EH (cell line): ENCODE data around the gene IDE.
A peak's percentile ranks its signal among the peaks of the same experiment; 100 is the strongest.
"Not testable (repeated sequence)": the region's sequence is repeated elsewhere in the genome, so short reads cannot be mapped to it uniquely, and the experiment has no call there.

Experiments used
- DNase-seq: peaks from one replicate; pipeline ENCODE4 v3.0.0-alpha.2; 2015; ENCODE audit warnings: low read depth

The IDE gene

DNA sequence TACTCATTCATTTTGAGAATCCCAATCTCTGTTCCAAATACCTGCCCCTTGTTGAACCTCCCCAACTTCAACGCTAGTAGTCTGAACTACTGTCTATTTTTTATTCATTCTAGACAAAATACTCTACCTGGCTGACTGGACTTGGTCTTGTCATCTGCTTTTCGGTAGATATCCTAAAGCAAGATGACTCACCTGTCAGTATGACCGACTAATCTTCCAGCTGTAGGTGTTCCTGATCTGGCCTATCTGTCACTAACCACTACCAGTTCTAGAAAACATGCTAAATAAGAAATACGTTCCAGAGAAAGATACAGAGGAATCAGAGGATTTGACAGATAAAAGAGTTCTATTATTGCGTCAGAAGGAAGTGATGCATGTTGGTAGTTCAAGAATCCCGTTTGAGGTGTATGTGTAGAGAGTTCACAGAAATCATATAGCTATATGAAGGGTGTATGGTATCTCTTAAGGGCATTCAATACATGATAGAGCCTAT, 81.1 kb downstream of the IDE start:
- DNase-seq = no peak

DNA sequence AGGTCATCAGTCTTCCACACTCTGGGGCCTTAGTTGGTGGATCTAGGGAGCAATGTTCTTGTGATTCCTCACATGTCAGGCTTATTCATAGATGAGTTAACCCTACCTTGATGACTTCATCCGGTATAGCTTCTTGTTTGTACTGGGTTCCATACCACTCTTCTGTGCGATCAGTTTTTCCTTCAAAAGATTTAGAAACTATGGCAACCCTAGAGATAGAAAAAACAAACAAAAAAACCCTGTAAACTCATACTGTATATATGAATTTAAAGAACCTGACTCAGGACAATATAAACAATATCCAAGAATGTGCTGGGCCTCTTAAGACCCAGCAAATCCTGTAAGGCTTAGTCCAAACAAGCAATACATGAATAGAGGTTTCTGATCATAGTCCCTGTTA, 83.5 kb downstream of the IDE start:
- peak; percentile 8 for DNase-seq

DNA sequence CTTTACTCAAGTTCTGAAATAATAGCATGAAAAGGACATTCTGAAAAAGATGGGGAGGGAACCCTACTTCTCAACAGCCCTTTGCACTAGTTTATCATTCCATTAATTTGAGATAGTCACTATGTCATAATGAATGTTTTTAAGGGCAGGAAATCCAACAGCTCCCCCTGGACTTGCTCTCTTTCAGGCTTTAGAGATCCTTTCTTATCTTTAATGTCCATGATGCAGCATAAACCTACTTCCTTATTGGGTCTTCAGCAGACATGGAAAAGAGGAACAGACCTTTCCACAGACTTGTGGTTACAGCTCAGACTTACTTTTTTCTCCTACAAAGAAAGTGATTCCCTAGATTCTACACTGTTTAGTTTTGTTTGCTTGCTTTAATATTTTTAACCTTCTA, 87.3 kb downstream of the IDE start:
- peak; percentile 15 for DNase-seq

DNA sequence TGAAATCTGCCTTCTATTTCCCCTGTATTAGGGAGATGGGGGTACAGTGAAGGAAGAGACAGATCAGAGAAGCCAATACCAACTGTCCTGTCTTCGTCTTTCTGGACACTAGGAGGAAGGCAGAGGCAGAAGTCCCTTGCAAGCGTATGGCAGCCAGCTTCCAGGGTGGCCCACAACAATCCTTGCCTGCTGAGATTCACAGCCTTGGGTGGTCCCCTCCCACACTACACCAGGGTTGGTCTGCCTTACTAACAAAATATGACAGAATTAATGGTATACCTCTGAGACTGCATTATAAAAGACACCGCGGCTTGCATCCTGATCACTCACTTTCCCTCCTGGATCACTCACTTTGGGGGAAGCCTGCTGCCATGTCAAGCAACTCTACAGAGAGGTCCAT, 90.4 kb downstream of the IDE start:
- no peak for DNase-seq

- no peak for DNase-seq
These were observed 93.5 kb downstream of the IDE start for GRCh38 chr10:92480413-92480812.

DNA sequence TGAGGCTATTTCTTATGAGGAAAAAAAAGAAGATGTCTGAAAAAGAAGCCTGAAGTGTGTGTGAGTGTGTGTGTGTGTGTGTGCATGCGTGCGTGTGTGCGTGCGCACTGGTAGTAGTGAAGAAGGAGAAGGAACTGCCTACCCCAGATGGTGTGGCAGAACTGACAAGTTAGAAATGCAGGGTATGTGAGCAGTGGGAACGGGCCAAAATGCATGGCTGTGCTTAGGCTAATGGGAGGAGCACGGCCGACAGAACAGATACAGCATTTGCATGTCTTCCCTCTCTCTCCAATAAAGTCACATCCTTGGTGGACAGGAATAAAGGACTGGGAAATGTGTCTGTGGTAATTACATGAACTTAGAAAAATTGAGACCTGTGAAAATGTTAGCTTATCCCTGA, 94.3 kb downstream of the IDE start:
- no peak for DNase-seq

DNA sequence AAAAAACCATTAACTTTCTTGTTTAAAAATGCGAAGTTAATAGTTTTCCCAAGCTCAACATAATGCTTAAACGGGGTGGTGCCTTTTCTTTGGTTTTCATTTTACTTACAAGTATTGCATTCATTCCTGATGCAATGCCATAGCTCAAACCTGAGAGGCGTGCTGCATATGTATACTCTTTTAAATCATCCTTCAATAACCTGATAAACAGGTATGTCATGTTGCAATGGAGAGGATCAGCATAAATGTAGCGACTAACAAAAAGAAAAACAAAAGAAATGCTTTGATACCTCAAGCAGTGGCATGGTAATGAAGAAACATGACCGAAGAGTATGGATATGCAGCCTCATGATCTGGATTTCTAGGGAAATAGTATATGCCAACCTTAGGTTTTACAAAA, 95.4 kb downstream of the IDE start:
- DNase-seq = no peak

DNA sequence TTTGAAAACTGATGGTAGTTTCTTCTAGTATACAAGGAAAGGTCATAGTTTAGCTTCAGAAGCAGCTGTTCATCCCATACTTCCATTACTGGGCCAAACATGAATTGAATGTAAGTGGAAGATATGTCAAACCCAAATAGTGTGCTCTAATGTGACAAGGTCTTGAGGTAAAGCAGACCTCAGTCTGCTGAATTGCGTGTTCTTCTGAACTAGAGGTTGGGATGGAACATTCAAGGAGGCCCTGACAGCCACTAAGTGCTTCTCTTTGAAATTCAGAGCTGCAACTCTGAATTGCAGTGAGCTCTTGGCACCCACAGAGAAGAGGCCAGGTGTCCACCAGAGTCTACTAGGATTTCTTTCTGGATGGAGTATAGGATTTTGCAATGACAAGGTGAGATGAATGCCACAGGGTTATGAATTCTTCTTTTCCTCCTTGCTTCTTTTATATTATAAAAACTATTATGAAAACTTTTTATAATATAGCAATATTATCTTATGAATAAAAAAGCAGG, 98.5 kb downstream of the IDE start:
- DNase-seq = no peak

DNA sequence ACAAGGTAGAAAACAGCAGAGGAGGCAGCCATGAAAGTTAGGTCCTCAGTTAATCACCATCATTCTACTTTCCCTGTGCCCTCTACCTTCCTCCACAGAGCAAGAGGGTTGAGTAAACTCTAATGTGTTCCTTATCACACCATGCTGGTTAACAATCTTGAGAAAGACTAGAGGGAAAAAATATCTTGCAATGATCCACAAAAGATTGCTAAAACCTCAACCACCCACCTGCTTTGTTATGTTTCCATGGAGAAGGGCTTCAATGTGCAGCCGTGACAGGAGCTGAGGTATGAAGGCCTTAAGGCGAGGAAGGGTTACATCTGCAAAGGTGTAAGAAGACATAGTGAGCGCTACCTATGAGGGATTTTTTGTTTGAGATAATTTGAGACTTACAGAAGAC, 103.9 kb downstream of the IDE start:
- no peak for DNase-seq

GRCh38 chr10:92464364-92464763, 109.5 kb downstream of the IDE start:
- DNase-seq = no peak

DNA sequence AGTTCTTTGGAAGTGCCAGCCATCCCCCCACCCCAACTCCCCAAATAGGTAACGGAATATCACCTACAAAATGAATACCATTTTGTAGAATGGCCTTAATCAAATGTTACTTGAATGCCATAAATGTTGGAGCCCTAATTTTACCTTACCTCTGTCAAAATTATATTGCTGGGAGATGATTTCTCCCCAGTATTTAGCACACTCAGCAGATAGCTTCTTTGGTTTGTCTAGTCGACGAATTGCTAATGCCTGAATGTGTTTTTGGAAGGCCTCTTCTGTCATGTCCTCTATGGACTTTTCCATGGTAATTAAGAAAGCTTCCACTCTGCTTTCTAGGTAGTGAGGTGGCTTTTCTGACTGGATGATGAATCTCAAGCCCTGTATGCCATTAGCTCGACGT, 110.3 kb downstream of the IDE start:
- DNase-seq = no peak

DNA sequence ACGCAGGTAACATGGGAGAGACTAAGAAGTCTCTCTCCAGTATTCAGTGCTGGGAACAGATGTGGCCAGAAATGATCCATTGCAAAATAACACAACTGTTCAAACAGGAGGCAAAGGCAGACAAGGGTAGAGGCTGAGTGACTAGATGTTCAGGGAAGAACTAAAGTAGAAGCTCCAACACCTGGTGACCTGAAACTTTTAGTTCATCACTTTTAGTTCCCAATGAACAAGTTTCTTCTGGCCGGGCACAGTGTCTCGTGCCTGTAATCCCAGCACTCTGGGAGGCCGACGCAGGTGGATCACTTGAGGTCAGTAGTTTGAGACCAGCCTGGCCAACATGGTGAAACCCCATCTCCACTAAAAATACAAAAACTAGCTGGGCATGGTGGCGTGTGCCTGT, 118.9 kb downstream of the IDE start:
- DNase-seq = not testable (repeated sequence)

- DNase-seq = no peak
These were observed 121.6 kb downstream of the IDE start for GRCh38 chr10:92452313-92452712.

DNA sequence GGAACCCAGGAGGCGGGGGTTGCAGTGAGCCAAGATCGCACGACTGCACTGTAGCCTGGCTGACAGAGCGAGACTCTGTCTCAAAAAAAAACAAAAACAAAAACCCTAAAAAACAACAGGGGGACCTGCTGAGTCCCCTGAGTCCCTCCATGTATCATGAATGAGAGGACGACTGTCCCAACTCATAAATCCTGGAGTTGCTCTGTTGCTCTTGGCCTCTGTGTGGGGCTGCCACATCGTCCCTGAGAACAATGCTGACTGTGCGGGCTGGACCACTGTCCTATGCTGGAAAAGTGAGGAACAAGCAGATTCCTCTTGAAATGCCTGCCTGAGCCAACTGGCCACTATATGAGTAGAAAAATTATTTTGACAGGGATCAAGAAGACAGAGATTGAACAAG, 122.5 kb downstream of the IDE start:
- DNase-seq = no peak

GRCh38 chr10:92450896-92451295, 123.0 kb downstream of the IDE start:
- no peak for DNase-seq

DNA sequence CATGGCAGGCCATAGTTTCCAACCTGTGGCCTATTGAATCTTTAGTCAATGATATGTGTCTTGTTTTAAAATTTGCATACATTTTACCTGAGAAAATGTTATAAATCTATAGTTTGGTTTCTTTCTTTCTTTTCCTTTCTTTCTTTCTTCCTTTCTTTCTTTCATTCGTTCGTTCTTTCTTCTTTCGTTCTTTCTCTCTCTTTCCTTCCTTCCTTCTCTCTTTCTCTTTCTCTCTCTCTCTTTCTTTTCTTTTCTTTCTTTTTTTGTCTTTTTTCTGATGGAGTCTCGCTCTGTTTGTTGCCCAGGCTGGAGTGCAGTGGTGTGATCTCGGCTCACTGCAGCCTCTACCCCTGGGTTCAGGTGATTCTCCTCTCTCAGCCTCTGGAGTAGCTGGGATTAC, 133.3 kb downstream of the IDE start:
- no peak for DNase-seq

- no peak for DNase-seq
These were observed 135.7 kb downstream of the IDE start for GRCh38 chr10:92438220-92438619.

DNA sequence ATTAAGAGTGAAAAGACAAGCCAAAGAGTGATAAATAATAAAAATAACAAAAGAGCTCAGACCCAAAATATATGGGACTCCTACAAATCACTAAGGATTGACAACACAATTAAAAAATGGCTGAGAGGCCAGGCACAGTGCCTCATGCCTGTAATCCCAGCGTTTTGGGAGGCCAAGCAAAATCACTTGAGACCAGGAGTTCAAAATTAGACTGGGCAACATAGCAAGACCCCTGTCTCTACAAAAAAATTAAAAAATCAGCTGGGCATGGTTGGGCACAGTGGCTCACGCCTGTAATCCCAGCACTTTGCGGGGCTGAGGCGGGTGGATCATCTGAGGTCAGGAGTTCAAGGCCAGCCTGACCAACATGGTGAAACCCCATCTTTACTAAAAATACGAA, 137.3 kb downstream of the IDE start:
- DNase-seq = no peak

GRCh38 chr10:92436065-92436464, 137.8 kb downstream of the IDE start:
- DNase-seq = peak; percentile 55

DNA sequence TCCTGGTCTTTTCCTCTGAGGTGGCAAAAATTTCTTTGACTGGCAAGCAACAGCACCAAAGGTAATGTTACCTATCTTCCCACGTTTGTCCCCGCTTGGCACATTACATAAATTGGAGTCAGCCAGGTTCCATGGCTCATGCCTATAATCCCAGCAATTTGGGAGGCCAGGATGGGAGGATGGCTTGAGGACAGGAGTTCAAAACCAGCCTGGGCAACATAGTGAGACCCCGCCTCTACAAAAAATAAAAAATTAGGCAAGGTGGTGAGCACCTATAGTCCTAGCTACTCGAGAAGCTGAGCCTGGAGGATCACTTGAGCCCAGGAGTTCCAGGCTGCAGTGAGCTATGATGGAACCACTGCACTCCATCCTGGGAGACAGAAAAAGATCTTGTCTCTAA, 139.5 kb downstream of the IDE start:
- DNase-seq = no peak

DNA sequence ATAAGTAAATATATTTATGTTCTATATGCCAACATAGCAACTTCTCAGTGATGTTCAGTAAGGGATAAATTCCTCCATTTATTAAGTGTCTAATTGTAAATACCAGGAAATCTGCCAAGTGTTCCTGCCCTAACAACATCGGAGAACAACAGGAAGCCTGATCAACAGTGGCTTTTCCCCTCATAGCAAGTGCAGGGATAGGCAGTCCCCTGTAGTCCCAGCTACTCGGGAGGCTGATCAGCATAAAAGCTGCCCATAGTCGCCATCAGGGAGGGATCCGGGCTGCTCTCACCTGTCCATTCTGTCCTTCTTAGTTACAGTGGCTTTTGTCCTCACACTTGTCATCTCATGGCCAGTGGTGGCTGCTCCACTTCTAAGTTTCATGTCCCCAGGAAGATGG, 141.3 kb downstream of the IDE start:
- no peak for DNase-seq

GRCh38 chr10:92430103-92430502, 143.8 kb downstream of the IDE start:
- DNase-seq = no peak

DNA sequence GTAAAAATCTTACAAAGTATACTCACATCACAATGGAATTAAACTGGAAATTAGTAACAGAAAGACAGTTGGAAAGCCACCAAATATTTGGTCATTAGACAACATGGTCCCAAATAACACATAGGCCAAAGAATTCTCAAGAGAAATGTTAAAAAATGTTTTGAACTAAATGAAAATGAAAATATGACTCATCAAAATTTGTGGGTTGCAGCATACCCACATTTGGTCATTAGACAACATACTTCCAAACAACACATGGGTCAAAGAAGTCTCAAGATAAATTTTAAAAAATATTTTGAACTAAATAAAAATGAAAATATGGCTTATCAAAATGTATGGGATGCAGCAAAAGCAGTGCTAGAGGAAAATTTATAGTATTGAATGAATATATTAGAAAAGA, 152.3 kb downstream of the IDE start:
- no peak for DNase-seq

DNA sequence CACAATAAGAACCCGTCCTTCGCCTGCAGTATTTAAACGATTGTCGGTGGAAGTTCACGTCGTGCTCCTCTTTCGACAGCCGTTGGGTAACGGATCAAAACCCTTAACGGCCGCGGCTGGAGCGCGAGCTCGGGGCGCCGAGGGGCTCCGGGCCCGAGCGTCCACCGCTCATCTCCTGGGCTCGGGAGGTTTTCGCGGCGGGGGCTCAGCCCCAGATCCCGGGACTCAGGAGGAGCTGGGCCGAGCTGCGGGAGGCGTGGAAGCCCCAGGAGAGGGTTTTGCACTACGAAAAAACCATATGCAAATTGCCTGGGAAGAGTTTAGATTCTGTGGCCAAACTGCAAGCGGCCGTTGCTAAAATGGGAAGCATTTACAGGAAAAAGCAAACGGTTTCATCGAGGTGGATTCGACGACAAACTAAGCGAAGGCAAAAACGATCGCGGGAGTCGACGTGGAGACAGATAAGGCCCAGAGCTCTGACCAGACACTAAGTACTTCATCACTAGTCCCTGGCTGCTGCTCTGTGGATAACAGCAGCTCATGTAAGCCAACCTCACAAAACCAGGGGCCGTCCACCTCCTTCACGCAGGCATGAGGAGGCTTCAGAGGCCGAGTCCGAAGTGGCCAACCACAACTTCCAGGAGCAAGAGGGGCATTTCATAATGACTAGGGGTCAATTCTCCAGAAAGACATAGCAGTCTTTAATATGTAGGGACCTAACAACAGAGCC, 153.2 kb downstream of the IDE start:
- DNase-seq = no peak
